Mesenchymal stem cell (in vitro differentiated cells and primary cell): Measurements from ENCODE around the gene PI16.
"Not testable (repeated sequence)": the region's sequence is repeated elsewhere in the genome, so short reads cannot be mapped to it uniquely, and the experiment has no call there.

Experiments used
- DNase-seq: peaks from one replicate; pipeline ENCODE4 v3.0.0-alpha.2; 2013
- H2AFZ ChIP-seq: one replicate; pipeline ENCODE4 v1.6.1; 2013; ENCODE audit warnings: low read depth, mild to moderate bottlenecking, control low read depth, inconsistent platforms, low read length, moderate library complexity
- H2AK5ac ChIP-seq: 2 replicates; pipeline ENCODE4 v1.6.1; 2013; ENCODE audit warnings: low read length, moderate library complexity, mild to moderate bottlenecking, inconsistent platforms; ENCODE audit not compliant: severe bottlenecking
- H2BK120ac ChIP-seq: one replicate; pipeline ENCODE4 v1.6.1; 2013; ENCODE audit warnings: low read depth, mild to moderate bottlenecking, inconsistent platforms, low read length, moderate library complexity
- H2BK12ac ChIP-seq, 2 experiments: one replicate each; pipeline ENCODE4 v1.6.1; 2013; ENCODE audit warnings: inconsistent platforms in 2 of 2, low read length in 2 of 2, mild to moderate bottlenecking in 2 of 2, moderate library complexity in 2 of 2, control low read depth in 1 of 2
- H2BK15ac ChIP-seq: one replicate; pipeline ENCODE4 v1.6.1; 2013; ENCODE audit warnings: mild to moderate bottlenecking, low read depth, inconsistent platforms; ENCODE audit not compliant: poor library complexity, severe bottlenecking
- H2BK5ac ChIP-seq: 2 replicates; pipeline ENCODE4 v1.6.1; 2013; ENCODE audit warnings: low read depth, mild to moderate bottlenecking, low read length, control low read depth, inconsistent platforms; ENCODE audit not compliant: poor library complexity, severe bottlenecking
- H3K14ac ChIP-seq, 2 experiments: one replicate each; pipeline ENCODE4 v1.6.1; 2013; ENCODE audit warnings: inconsistent platforms in 2 of 2, low read length in 2 of 2, control low read depth in 1 of 2, mild to moderate bottlenecking in 1 of 2, moderate library complexity in 1 of 2
- H3K18ac ChIP-seq, 2 experiments: one replicate each; pipeline ENCODE4 v1.6.1; 2013; ENCODE audit warnings: inconsistent platforms in 2 of 2, low read length in 2 of 2, control low read depth in 1 of 2, low read depth in 1 of 2, mild to moderate bottlenecking in 1 of 2
- H3K23ac ChIP-seq, 2 experiments: one replicate each; pipeline ENCODE4 v1.6.1; 2013; ENCODE audit warnings: inconsistent platforms in 2 of 2, low read length in 2 of 2, mild to moderate bottlenecking in 2 of 2, moderate library complexity in 2 of 2, control low read depth in 1 of 2
- H3K27ac ChIP-seq: 2 replicates; pipeline ENCODE4 v1.5.1; 2013; ENCODE audit warnings: mild to moderate bottlenecking, moderate library complexity, low read length, control low read depth, inconsistent platforms; ENCODE audit not compliant: poor library complexity, severe bottlenecking
- H3K27me3 ChIP-seq, 2 experiments: 2 replicates each; pipeline versions ENCODE4 v1.6.1 to v1.7.0; 2013; ENCODE audit warnings: low read length in 2 of 2, mild to moderate bottlenecking in 2 of 2, moderate library complexity in 2 of 2, control low read depth in 1 of 2, inconsistent platforms in 1 of 2; ENCODE audit not compliant: control insufficient read depth in 1 of 2, insufficient read depth in 1 of 2
- H3K36me3 ChIP-seq, 2 experiments: 2 replicates each; pipeline versions ENCODE4 v1.6.1 to v1.7.0; 2013; ENCODE audit warnings: low read length in 2 of 2, control low read depth in 1 of 2, inconsistent platforms in 1 of 2, low read depth in 1 of 2, mild to moderate bottlenecking in 1 of 2; ENCODE audit not compliant: insufficient read depth in 2 of 2, control insufficient read depth in 1 of 2
- H3K4ac ChIP-seq, 2 experiments: one replicate each; pipeline ENCODE4 v1.6.1; 2013; ENCODE audit warnings: inconsistent platforms in 2 of 2, low read length in 2 of 2, mild to moderate bottlenecking in 2 of 2, moderate library complexity in 2 of 2, control low read depth in 1 of 2, low read depth in 1 of 2
- H3K4me1 ChIP-seq: 2 replicates; pipeline ENCODE4 v1.6.1; 2013; ENCODE audit warnings: low read depth, low read length, control low read depth; ENCODE audit not compliant: control insufficient read depth, insufficient read depth
- H3K4me2 ChIP-seq: 2 replicates; pipeline ENCODE4 v1.6.1; 2013; ENCODE audit warnings: low read length, mild to moderate bottlenecking, inconsistent platforms; ENCODE audit not compliant: poor library complexity, severe bottlenecking
- H3K4me3 ChIP-seq, 2 experiments: 2 replicates each; pipeline versions ENCODE4 v1.5.1 to v1.7.0; 2013; ENCODE audit warnings: low read length in 2 of 2, mild to moderate bottlenecking in 2 of 2, control low read depth in 1 of 2, low read depth in 1 of 2; ENCODE audit not compliant: insufficient read depth in 1 of 2
- H3K79me1 ChIP-seq: replicated peaks from 2 replicates; pipeline ENCODE4 v1.6.1; 2013; ENCODE audit warnings: mild to moderate bottlenecking, control low read depth, low read length, inconsistent platforms; ENCODE audit not compliant: poor library complexity, severe bottlenecking
- H3K9ac ChIP-seq: 2 replicates; pipeline ENCODE4 v1.7.0; 2013; ENCODE audit warnings: mild to moderate bottlenecking, low read length, moderate library complexity
- H3K9me3 ChIP-seq: 2 replicates; pipeline ENCODE4 v1.7.0; 2013; ENCODE audit warnings: mild to moderate bottlenecking, low read length; ENCODE audit not compliant: control insufficient read depth
- H4K8ac ChIP-seq: one replicate; pipeline ENCODE4 v1.6.1; 2013; ENCODE audit warnings: inconsistent platforms, mild to moderate bottlenecking, low read length, moderate library complexity
- H4K91ac ChIP-seq: one replicate; pipeline ENCODE4 v1.6.1; 2013; ENCODE audit warnings: mild to moderate bottlenecking, low read length, inconsistent platforms
- WGBS: methylation state at CpG from one replicate; pipeline ENCODE4 v1.1.7; 2013; ENCODE audit warnings: mixed read lengths; 5-methylcytosine and 5-hydroxymethylcytosine counted together

PI16 gene

GRCh38 chr6:36947570-36948351, 6.8 kb upstream of the PI16 start:
- Histone ChIP-seq H2BK120ac (no peak overlapping the region), H3K23ac (no peak overlapping the region), H2BK5ac (no peak overlapping the region), H3K4me3 (no peak overlapping the region), H3K18ac (no peak overlapping the region), H3K9me3 (no peaks in the 10 kb centered on the region), H2AFZ (no peak overlapping the region), H3K79me1 (no peaks in the 10 kb centered on the region), H2BK12ac (no peak overlapping the region), H4K91ac (no peak overlapping the region), H3K27me3 (peaks cover 7% of the 10 kb centered on the region in 2 experiments), H3K14ac (no peak overlapping the region), H2BK15ac (no peak overlapping the region), H3K4ac (no peak overlapping the region), H4K8ac (no peak overlapping the region), H3K9ac (no peak overlapping the region), H3K36me3 (no peaks in the 10 kb centered on the region), H2AK5ac (no peak overlapping the region), H3K27ac (no peak overlapping the region), H3K4me1 (peaks cover 6% of the 10 kb centered on the region), H3K4me2 (no peak overlapping the region)
- WGBS, result 86% methylated on average over 11 of the region's 12 CpGs
- no peak for DNase-seq

GRCh38 chr6:36949076-36949475, 5.5 kb upstream of the PI16 start:
- H4K91ac ChIP-seq, H2BK120ac ChIP-seq, H3K27ac ChIP-seq, H2AFZ ChIP-seq, H3K9ac ChIP-seq, H3K18ac ChIP-seq, H3K9me3 ChIP-seq, H3K4me1 ChIP-seq, DNase-seq, H3K79me1 ChIP-seq, H3K4me2 ChIP-seq, H2BK12ac ChIP-seq, H4K8ac ChIP-seq, H3K4me3 ChIP-seq, H2BK5ac ChIP-seq, H2AK5ac ChIP-seq, H3K27me3 ChIP-seq, H3K4ac ChIP-seq, H3K23ac ChIP-seq, H3K14ac ChIP-seq, H3K36me3 ChIP-seq, H2BK15ac ChIP-seq: not testable (repeated sequence)
- 94% methylated on average over 9 of the region's 9 CpGs for WGBS

GRCh38 chr6:36949636-36950035, 4.9 kb upstream of the PI16 start:
- Histone ChIP-seq H2BK5ac (no peak overlapping the region), H3K27me3 (peaks cover 2 to 9% of the 10 kb centered on the region in 2 experiments), H3K18ac (no peak overlapping the region), H3K14ac (no peak overlapping the region), H3K79me1 (no peaks in the 10 kb centered on the region), H2BK12ac (no peak overlapping the region), H3K4me3 (no peak overlapping the region), H3K4ac (no peak overlapping the region), H3K23ac (no peak overlapping the region), H2BK120ac (no peak overlapping the region), H3K27ac (no peak overlapping the region), H3K9me3 (no peaks in the 10 kb centered on the region), H2AK5ac (no peak overlapping the region), H4K91ac (no peak overlapping the region), H3K9ac (no peak overlapping the region), H2AFZ (no peak overlapping the region), H3K4me2 (no peak overlapping the region), H3K36me3 (no peaks in the 10 kb centered on the region), H3K4me1 (peaks cover 6% of the 10 kb centered on the region), H2BK15ac (no peak overlapping the region), H4K8ac (no peak overlapping the region)
- WGBS, result 80% methylated on average over 1 of the region's 3 CpGs
- DNase-seq, result peak; percentile 49

- Histone ChIP-seq H3K23ac (no peak overlapping the region), H4K8ac (no peak overlapping the region), H3K18ac (no peak overlapping the region), H3K9me3 (no peaks in the 10 kb centered on the region), H2BK120ac (no peak overlapping the region), H3K9ac (no peak overlapping the region), H2AK5ac (no peak overlapping the region), H3K79me1 (no peaks in the 10 kb centered on the region), H3K4me1 (peaks cover 5% of the 10 kb centered on the region), H3K27ac (no peak overlapping the region), H3K27me3 (peaks cover 0 to 28% of the 10 kb centered on the region in 2 experiments), H2AFZ (no peak overlapping the region), H4K91ac (no peak overlapping the region), H3K14ac (no peak overlapping the region), H2BK12ac (no peak overlapping the region), H3K4ac (no peak overlapping the region), H3K4me3 (no peak overlapping the region), H3K36me3 (no peaks in the 10 kb centered on the region), H3K4me2 (no peak overlapping the region), H2BK15ac (no peak overlapping the region), H2BK5ac (no peak overlapping the region)
- DNase-seq, result no peak
- 100% methylated on average over 1 of the region's 1 CpG for WGBS
Observed at GRCh38 chr6:36953931-36954261, 642 bp upstream of the PI16 start.
